SK-N-SH treated with all-trans-retinoic acid at 6 μM for 48 hours (cell line): ENCODE results near the gene OLFML2A.

Experiments used
- ISL1 ChIP-seq: fragments of 250-450 bp; sonication (Bioruptor Pico); IDR thresholded peaks from 2 replicates; pipeline ENCODE4 v2.1.2; 2022; ENCODE audit warnings: mild to moderate bottlenecking, moderate library complexity
- RARB ChIP-seq: fragments of 250-450 bp; sonication (Bioruptor Pico); IDR thresholded peaks from 2 replicates; pipeline ENCODE4 v1.8.0; 2021; ENCODE audit warnings: mild to moderate bottlenecking, moderate library complexity
- ZC3H10 ChIP-seq: fragments of 250-450 bp; sonication (Bioruptor Pico); IDR thresholded peaks from 2 replicates; pipeline ENCODE4 v1.5.1; 2021; ENCODE audit warnings: mild to moderate bottlenecking, moderate library complexity
- ZFP30 ChIP-seq: fragments of 450-650 bp; formaldehyde crosslinking; IDR thresholded peaks from 2 replicates; pipeline ENCODE4 v1.5.0; 2022; ENCODE audit warnings: mild to moderate bottlenecking, moderate library complexity
- ZNF70 ChIP-seq: fragments of 450-650 bp; formaldehyde crosslinking; IDR thresholded peaks from 2 replicates; pipeline ENCODE4 v1.5.0; 2020; ENCODE audit warnings: mild to moderate bottlenecking, moderate library complexity

DNA sequence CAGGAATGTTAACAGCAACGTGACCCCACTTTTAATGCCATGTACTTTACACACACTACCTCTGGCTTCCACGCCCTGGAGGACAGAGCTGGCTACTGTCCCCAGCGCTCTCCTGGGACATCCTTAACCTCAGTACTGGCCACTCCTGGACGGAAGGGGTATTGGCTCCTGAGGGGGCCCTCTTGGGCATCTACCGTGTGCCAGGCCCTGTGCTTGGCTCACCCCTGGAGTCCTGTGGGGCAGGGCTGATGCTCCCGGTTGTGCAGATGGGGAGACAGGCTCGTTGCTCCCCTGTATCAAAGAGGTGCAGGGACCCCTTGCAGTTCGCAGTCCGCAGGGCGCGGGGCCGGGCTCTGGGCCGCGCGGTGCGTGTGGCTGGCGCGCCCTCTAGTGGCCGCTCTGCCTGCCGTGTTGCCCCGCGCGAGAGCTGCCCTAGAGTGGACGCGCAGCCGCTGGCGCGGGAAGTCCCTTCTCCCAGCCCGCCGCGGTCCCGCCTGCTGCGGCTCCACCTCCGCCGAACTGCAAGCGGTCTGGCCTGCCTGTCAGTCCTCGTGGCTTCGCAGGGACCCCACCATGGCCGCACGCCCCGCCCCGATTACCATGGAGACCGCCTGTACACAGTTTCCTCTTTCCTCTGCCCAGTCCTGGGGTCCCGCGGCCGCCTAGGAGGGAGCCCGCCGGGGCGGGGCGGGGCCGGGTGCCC is 76.0 kb downstream of the OLFML2A start, which contains the start of gene WDR38:
- TF ChIP-seq ZFP30: no peak
- no peak for TF ChIP-seq ZC3H10 (CRISPR knock-in tag)
- no peak for TF ChIP-seq RARB (CRISPR knock-in tag)
- TF ChIP-seq ZNF70 (CRISPR knock-in tag): no peak
- no peak for TF ChIP-seq ISL1 (CRISPR knock-in tag)
